Stimulated activated CD8-positive, alpha-beta memory T cell treated with anti-CD3 and anti-CD28 coated beads, Interleukin-15, amount 100 ng/mL, for 24 hours (primary cell): Measurements from ENCODE around the gene ALKBH3.

Experiments used
- DNase-seq: peaks from one replicate; pipeline ENCODE4 v3.0.0-alpha.2; 2020; ENCODE audit warnings: low read depth

Gene ALKBH3

GRCh38 chr11:43895601-43896000 lies 15.0 kb downstream of the ALKBH3 start:
- no peak for DNase-seq

GRCh38 chr11:43898574-43898973 lies 17.9 kb downstream of the ALKBH3 start:
- no peak for DNase-seq

- DNase-seq = no peak
Observed at GRCh38 chr11:43899094-43899493, 18.5 kb downstream of the ALKBH3 start.

GRCh38 chr11:43901551-43901950 lies 20.9 kb downstream of the ALKBH3 start:
- no peak for DNase-seq

GRCh38 chr11:43903078-43903477 lies 22.4 kb downstream of the ALKBH3 start:
- no peak for DNase-seq

GRCh38 chr11:43903969-43904368 lies 23.3 kb downstream of the ALKBH3 start:
- DNase-seq = no peak

- no peak for DNase-seq
Observed at GRCh38 chr11:43904742-43905535, 24.3 kb downstream of the ALKBH3 start.

- DNase-seq = no peak
Observed at GRCh38 chr11:43905813-43906241, 25.2 kb downstream of the ALKBH3 start.

- no peak for DNase-seq
Observed at GRCh38 chr11:43907028-43907975, 26.7 kb downstream of the ALKBH3 start.

- no peak for DNase-seq
Observed at GRCh38 chr11:43908191-43908590, 27.6 kb downstream of the ALKBH3 start.

GRCh38 chr11:43908683-43909082 lies 28.1 kb downstream of the ALKBH3 start:
- no peak for DNase-seq

GRCh38 chr11:43913829-43914380 lies 33.3 kb downstream of the ALKBH3 start:
- DNase-seq = no peak

- DNase-seq = no peak
Observed at GRCh38 chr11:43914466-43914865, 33.8 kb downstream of the ALKBH3 start.

- DNase-seq = no peak
Observed at GRCh38 chr11:43916621-43917020, 36.0 kb downstream of the ALKBH3 start.

- DNase-seq = no peak
Observed at GRCh38 chr11:43917851-43918250, 37.2 kb downstream of the ALKBH3 start.

- DNase-seq = no peak
Observed at GRCh38 chr11:43918662-43919061, 38.0 kb downstream of the ALKBH3 start.

- no peak for DNase-seq
Observed at GRCh38 chr11:43919852-43920597, 39.4 kb downstream of the ALKBH3 start.

GRCh38 chr11:43920598-43921419 lies 40.2 kb downstream of the ALKBH3 start:
- DNase-seq = no peak

- DNase-seq = no peak
Observed at GRCh38 chr11:43921561-43922294, 41.1 kb downstream of the ALKBH3 start.

GRCh38 chr11:43922295-43922648 lies 41.6 kb downstream of the ALKBH3 start:
- DNase-seq = no peak
